ENCODE measurements around the gene MAFF. TPM values are rescaled to one million over a fixed set of nuclear protein-coding genes. Genes with fewer than 3 reads are reported as not detected.
"Not testable (repeated sequence)": the region's sequence is repeated elsewhere in the genome, so short reads cannot be mapped to it uniquely, and the experiment has no call there.

Gene MAFF
- polyA plus RNA-seq (2013) = 36.7 and 39.8 TPM in 2 replicates

GRCh38 chr22:38201711-38202436 is at the start of gene MAFF:
Gene MAFF (plus strand): TSS chr22:38201994. CDS start chr22:38213854, 11,860 bp downstream.
- Histone ChIP-seq H2AFZ (ENCODE audit: insufficient read depth, low read length, poor library complexity) (peak within 1 kb of the TSS; percentile 73), H3K27ac (ENCODE audit: low read depth, low read length) (peak within 1 kb of the TSS; percentile 75), H4K12ac (ENCODE audit: low read depth, low read length) (peak within 1 kb of the TSS; percentile 69), H2BK120ac (ENCODE audit: insufficient read depth, low read length, poor library complexity) (peak within 1 kb of the TSS; percentile 70), H3K4ac (ENCODE audit: low read depth, low read length) (peak within 1 kb of the TSS; percentile 35), H4K91ac (ENCODE audit: low read depth, low read length) (peak within 1 kb of the TSS; percentile 53), H4K8ac (ENCODE audit: low read depth, low read length) (peak within 1 kb of the TSS; percentile 85), H3K79me2 (ENCODE audit: control insufficient read depth, insufficient read depth, low read length, poor library complexity) (peaks cover 11% of the 10 kb centered on the region), H3K4me1 (ENCODE audit: control insufficient read depth in 1 of 2, insufficient read depth in 2 of 2, low read length in 2 of 2) (peaks cover 12% of the 10 kb centered on the region in 2 experiments), H3K23ac (ENCODE audit: low read length) (no peak within 1 kb of the TSS), H3K36me3 (ENCODE audit: control insufficient read depth in 1 of 2, insufficient read depth in 2 of 2, low read length in 2 of 2) (peaks cover 0 to 5% of the 10 kb centered on the region in 2 experiments), H3K9ac (ENCODE audit: low read length) (peak within 1 kb of the TSS; percentile 71), H3K4me2 (ENCODE audit: low read length) (peak within 1 kb of the TSS; percentile 96), H3K4me3 (ENCODE audit: low read depth, low read length) (peak within 1 kb of the TSS; percentile 88), H3K18ac (ENCODE audit: low read length) (peak within 1 kb of the TSS; percentile 83), H2AK5ac (ENCODE audit: low read length) (peak within 1 kb of the TSS; percentile 55), H3K79me1 (ENCODE audit: low read length) (peaks cover 17% of the 10 kb centered on the region), H2BK5ac (ENCODE audit: low read depth, low read length, poor library complexity) (peak within 1 kb of the TSS; percentile 66), H2BK12ac (ENCODE audit: low read length) (peak within 1 kb of the TSS; percentile 83), H3K27me3 (ENCODE audit: insufficient read depth, low read length) (no peaks in the 10 kb centered on the region), H3K9me3 (ENCODE audit: insufficient read depth, low read depth, low read length) (no peaks in the 10 kb centered on the region), H3K14ac (ENCODE audit: low read length) (peak within 1 kb of the TSS; percentile 67)
- DNase-seq = peak; percentile 97 to 99
- WGBS (ENCODE audit: extremely low coverage, insufficient coverage, insufficient read length) = no CpG with 5 or more reads among the region's 85 CpGs

- H3K4ac ChIP-seq (ENCODE audit: low read depth, low read length) = peak overlapping the region; percentile 15
- peak overlapping the region; percentile 70 for H3K14ac ChIP-seq (ENCODE audit: low read length)
- H4K91ac ChIP-seq (ENCODE audit: low read depth, low read length) = peak overlapping the region; percentile 72
- H2BK5ac ChIP-seq (ENCODE audit: low read depth, low read length, poor library complexity) = peak overlapping the region; percentile 11
- peak overlapping the region; percentile 22 for H4K8ac ChIP-seq (ENCODE audit: low read depth, low read length)
- H4K12ac ChIP-seq (ENCODE audit: low read depth, low read length) = peak overlapping the region; percentile 44
- no peaks in the 10 kb centered on the region for H3K27me3 ChIP-seq (ENCODE audit: insufficient read depth, low read length)
- H3K9ac ChIP-seq (ENCODE audit: low read length) = no peak overlapping the region
- H3K18ac ChIP-seq (ENCODE audit: low read length) = peak overlapping the region; percentile 33
- peaks cover 0 to 6% of the 10 kb centered on the region in 2 experiments for H3K4me1 ChIP-seq (ENCODE audit: control insufficient read depth in 1 of 2, insufficient read depth in 2 of 2, low read length in 2 of 2)
- H3K36me3 ChIP-seq (ENCODE audit: control insufficient read depth in 1 of 2, insufficient read depth in 2 of 2, low read length in 2 of 2) = no peaks in the 10 kb centered on the region
- H3K23ac ChIP-seq (ENCODE audit: low read length) = no peak overlapping the region
- H2BK12ac ChIP-seq (ENCODE audit: low read length) = peak overlapping the region; percentile 51
- peak overlapping the region; percentile 45 for H2AFZ ChIP-seq (ENCODE audit: insufficient read depth, low read length, poor library complexity)
- peaks cover 7% of the 10 kb centered on the region for H3K79me1 ChIP-seq (ENCODE audit: low read length)
- H3K4me3 ChIP-seq (ENCODE audit: low read depth, low read length) = no peak overlapping the region
- peak; percentile 27 to 47 for DNase-seq
- WGBS (ENCODE audit: extremely low coverage, insufficient coverage, insufficient read length) = no CpG with 5 or more reads among the region's 4 CpGs
- peak overlapping the region; percentile 82 for H2AK5ac ChIP-seq (ENCODE audit: low read length)
- H3K4me2 ChIP-seq (ENCODE audit: low read length) = no peak overlapping the region
- H2BK120ac ChIP-seq (ENCODE audit: insufficient read depth, low read length, poor library complexity) = peak overlapping the region; percentile 47
- peak overlapping the region; percentile 1 for H3K27ac ChIP-seq (ENCODE audit: low read depth, low read length)
- H3K9me3 ChIP-seq (ENCODE audit: insufficient read depth, low read depth, low read length) = no peaks in the 10 kb centered on the region
- H3K79me2 ChIP-seq (ENCODE audit: control insufficient read depth, insufficient read depth, low read length, poor library complexity) = no peaks in the 10 kb centered on the region
Measured at GRCh38 chr22:38153821-38154562, 47.8 kb upstream of the MAFF start.

- not testable (repeated sequence) for H2BK5ac ChIP-seq (ENCODE audit: low read depth, low read length, poor library complexity); H3K4me2 ChIP-seq (ENCODE audit: low read length); H3K4me1 ChIP-seq (ENCODE audit: control insufficient read depth in 1 of 2, insufficient read depth in 2 of 2, low read length in 2 of 2); H2AFZ ChIP-seq (ENCODE audit: insufficient read depth, low read length, poor library complexity); H3K27ac ChIP-seq (ENCODE audit: low read depth, low read length); H3K79me1 ChIP-seq (ENCODE audit: low read length); H3K36me3 ChIP-seq (ENCODE audit: control insufficient read depth in 1 of 2, insufficient read depth in 2 of 2, low read length in 2 of 2); H3K27me3 ChIP-seq (ENCODE audit: insufficient read depth, low read length); H2BK12ac ChIP-seq (ENCODE audit: low read length); H3K4me3 ChIP-seq (ENCODE audit: low read depth, low read length); H3K4ac ChIP-seq (ENCODE audit: low read depth, low read length); H4K12ac ChIP-seq (ENCODE audit: low read depth, low read length); H3K14ac ChIP-seq (ENCODE audit: low read length); H3K18ac ChIP-seq (ENCODE audit: low read length); H3K79me2 ChIP-seq (ENCODE audit: control insufficient read depth, insufficient read depth, low read length, poor library complexity); H3K9ac ChIP-seq (ENCODE audit: low read length); H2BK120ac ChIP-seq (ENCODE audit: insufficient read depth, low read length, poor library complexity); H2AK5ac ChIP-seq (ENCODE audit: low read length); H4K91ac ChIP-seq (ENCODE audit: low read depth, low read length); H3K9me3 ChIP-seq (ENCODE audit: insufficient read depth, low read depth, low read length); H3K23ac ChIP-seq (ENCODE audit: low read length); H4K8ac ChIP-seq (ENCODE audit: low read depth, low read length)
- WGBS (ENCODE audit: extremely low coverage, insufficient coverage, insufficient read length) = no CpG with 5 or more reads among the region's 1 CpG
- peak; percentile 30 to 70 for DNase-seq
Measured at GRCh38 chr22:38154563-38154915, 47.3 kb upstream of the MAFF start.

GRCh38 chr22:38155703-38156102 is 46.1 kb upstream of the MAFF start:
- H3K14ac ChIP-seq (ENCODE audit: low read length) = no peak overlapping the region
- no peak overlapping the region for H2AFZ ChIP-seq (ENCODE audit: insufficient read depth, low read length, poor library complexity)
- no peak for DNase-seq
- no peak overlapping the region for H4K91ac ChIP-seq (ENCODE audit: low read depth, low read length)
- no peak overlapping the region for H4K8ac ChIP-seq (ENCODE audit: low read depth, low read length)
- H3K9ac ChIP-seq (ENCODE audit: low read length) = no peak overlapping the region
- no peak overlapping the region for H4K12ac ChIP-seq (ENCODE audit: low read depth, low read length)
- H3K27me3 ChIP-seq (ENCODE audit: insufficient read depth, low read length) = no peaks in the 10 kb centered on the region
- no peak overlapping the region for H2BK120ac ChIP-seq (ENCODE audit: insufficient read depth, low read length, poor library complexity)
- H2BK12ac ChIP-seq (ENCODE audit: low read length) = no peak overlapping the region
- no peak overlapping the region for H2AK5ac ChIP-seq (ENCODE audit: low read length)
- peaks cover 7% of the 10 kb centered on the region for H3K79me1 ChIP-seq (ENCODE audit: low read length)
- no peak overlapping the region for H3K27ac ChIP-seq (ENCODE audit: low read depth, low read length)
- no peak overlapping the region for H2BK5ac ChIP-seq (ENCODE audit: low read depth, low read length, poor library complexity)
- no peak overlapping the region for H3K23ac ChIP-seq (ENCODE audit: low read length)
- H3K4ac ChIP-seq (ENCODE audit: low read depth, low read length) = no peak overlapping the region
- no peak overlapping the region for H3K4me2 ChIP-seq (ENCODE audit: low read length)
- H3K36me3 ChIP-seq (ENCODE audit: control insufficient read depth in 1 of 2, insufficient read depth in 2 of 2, low read length in 2 of 2) = no peaks in the 10 kb centered on the region
- H3K18ac ChIP-seq (ENCODE audit: low read length) = no peak overlapping the region
- no peaks in the 10 kb centered on the region for H3K9me3 ChIP-seq (ENCODE audit: insufficient read depth, low read depth, low read length)
- H3K4me1 ChIP-seq (ENCODE audit: control insufficient read depth in 1 of 2, insufficient read depth in 2 of 2, low read length in 2 of 2) = peaks cover 0 to 6% of the 10 kb centered on the region in 2 experiments
- no peaks in the 10 kb centered on the region for H3K79me2 ChIP-seq (ENCODE audit: control insufficient read depth, insufficient read depth, low read length, poor library complexity)
- H3K4me3 ChIP-seq (ENCODE audit: low read depth, low read length) = no peak overlapping the region
- no CpG with 5 or more reads among the region's 1 CpG for whole genome bisulfite sequencing (ENCODE audit: extremely low coverage, insufficient coverage, insufficient read length)
